Right ventricle myocardium superior (tissue), 1 donor: ENCODE results near the gene CFAP73. TPM values are rescaled to one million over a fixed set of nuclear protein-coding genes. Genes with fewer than 3 reads are reported as not detected.

Experiments
- ATAC-seq: fragments of 200-7000 bp; cut with Tn5 transposase; one replicate; pipeline ENCODE4 v1.9.1; 2020; ENCODE audit warnings: mild to moderate bottlenecking; ENCODE audit not compliant: poor library complexity
- DNase-seq: peaks from one replicate; pipeline ENCODE4 v3.0.0-alpha.2; 2020
- intact Hi-C: fragments of 100-400 bp; cut with DNase I; formaldehyde crosslinking; loops from one replicate; pipeline ENCODE4 v1.11.2; 2022
- total RNA-seq: library from RNA; stranded (reverse); fragmentation: NEBNext Ultra II Directional; extraction: Animal tissue kit (Norgen Biotek cat#: 25700); gene quantifications from one replicate; pipeline ENCODE4 v1.2.1, GENCODE V29; 2021
- donor health status: DM: no; HTN: yes; CAD: no; lungs with severe emphysema.

Gene CFAP73
- total RNA-seq, 1 donor from 2014 or later, result not detected

GRCh38 chr12:113157218-113157859 is 7.8 kb downstream of the CFAP73 start:
- DNase-seq (no peak), ATAC-seq (no peak)
- intact Hi-C loops, result no loop called here

GRCh38 chr12:113158439-113159203 is 9.1 kb downstream of the CFAP73 start:
- DNase-seq (no peak), ATAC-seq (no peak)
- intact Hi-C loops, result no loop called here

GRCh38 chr12:113159937-113160336 is 10.4 kb downstream of the CFAP73 start:
- intact Hi-C loops, result no loop called here
- no peak for ATAC-seq
- no peak for DNase-seq

GRCh38 chr12:113161415-113162016 is 12.0 kb downstream of the CFAP73 start:
- DNase-seq, result no peak
- intact Hi-C loops, result no loop called here
- ATAC-seq, result no peak

GRCh38 chr12:113162102-113163029 is 12.8 kb downstream of the CFAP73 start:
- DNase-seq (no peak), ATAC-seq (peak; percentile 68)
- intact Hi-C loops, result no loop called here

GRCh38 chr12:113163030-113163360 is 13.5 kb downstream of the CFAP73 start:
- intact Hi-C loops, result no loop called here
- DNase-seq (no peak), ATAC-seq (no peak)

GRCh38 chr12:113164014-113164413 is 14.5 kb downstream of the CFAP73 start:
- DNase-seq (no peak), ATAC-seq (no peak)
- intact Hi-C loops, result no loop called here

- ATAC-seq (no peak), DNase-seq (no peak)
- intact Hi-C loops, result no loop called here
Observed at GRCh38 chr12:113165521-113166450, 16.3 kb downstream of the CFAP73 start.

- intact Hi-C loops, result no loop called here
- DNase-seq (no peak), ATAC-seq (no peak)
Observed at GRCh38 chr12:113167868-113168267, 18.3 kb downstream of the CFAP73 start.

- intact Hi-C loops, result no loop called here
- DNase-seq (no peak), ATAC-seq (no peak)
Observed at GRCh38 chr12:113169697-113170096, 20.2 kb downstream of the CFAP73 start.

GRCh38 chr12:113170457-113170856 is 20.9 kb downstream of the CFAP73 start:
- DNase-seq, result no peak
- intact Hi-C loops, result no loop called here
- no peak for ATAC-seq

GRCh38 chr12:113170926-113171325 is 21.4 kb downstream of the CFAP73 start:
- DNase-seq (no peak), ATAC-seq (no peak)
- intact Hi-C loops, result no loop called here

GRCh38 chr12:113171543-113171942 is 22.0 kb downstream of the CFAP73 start:
- DNase-seq (no peak), ATAC-seq (no peak)
- intact Hi-C loops, result no loop called here

- ATAC-seq (no peak), DNase-seq (no peak)
- intact Hi-C loops, result no loop called here
Observed at GRCh38 chr12:113172185-113172584, 22.7 kb downstream of the CFAP73 start.

GRCh38 chr12:113173081-113173698 is 23.7 kb downstream of the CFAP73 start:
- ATAC-seq, result no peak
- DNase-seq, result no peak
- intact Hi-C loops, result no loop called here

GRCh38 chr12:113174461-113175384 is 25.2 kb downstream of the CFAP73 start:
- intact Hi-C loops, result loop anchor here (2.0 kb wide), 1 partner anchor 126 kb away; no protein-coding TSS in a partner anchor
- ATAC-seq (peak; percentile 84), DNase-seq (peak; percentile 82)

- intact Hi-C loops, result no loop called here
- ATAC-seq, result no peak
- no peak for DNase-seq
Observed at GRCh38 chr12:113179023-113179422, 29.5 kb downstream of the CFAP73 start.
